GM12872 (cell line): Measurements from ENCODE around the gene SLC4A3.

Source experiments
- TF ChIP-seq, protein P1 (sequence below): IDR thresholded peaks from 3 replicates; pipeline ENCODE4 v1.5.1; 2011; ENCODE audit warnings: low read depth, mild to moderate bottlenecking, low read length, moderate library complexity; ENCODE audit not compliant: insufficient read depth

Gene SLC4A3

DNA sequence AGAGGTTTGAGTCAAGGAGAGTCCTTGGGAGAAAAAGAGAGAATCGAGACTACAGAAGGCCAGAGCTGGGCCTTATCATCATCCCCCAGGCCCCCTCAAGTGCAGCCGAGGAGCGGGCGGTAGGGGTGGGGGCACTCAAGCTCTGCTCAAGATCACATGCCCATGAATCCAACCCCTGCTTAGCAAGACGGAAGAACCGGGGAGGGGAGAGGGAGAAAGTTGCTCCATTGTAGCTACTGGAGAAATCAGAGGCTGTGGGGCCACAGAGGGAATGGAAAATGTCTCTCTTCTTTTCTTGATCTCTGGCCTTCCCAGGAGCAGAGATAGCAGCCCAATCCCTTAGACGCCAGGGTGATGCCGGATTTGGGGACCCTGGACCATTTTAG, 14.6 kb downstream of the SLC4A3 start:
- TF ChIP-seq, protein P1, sequence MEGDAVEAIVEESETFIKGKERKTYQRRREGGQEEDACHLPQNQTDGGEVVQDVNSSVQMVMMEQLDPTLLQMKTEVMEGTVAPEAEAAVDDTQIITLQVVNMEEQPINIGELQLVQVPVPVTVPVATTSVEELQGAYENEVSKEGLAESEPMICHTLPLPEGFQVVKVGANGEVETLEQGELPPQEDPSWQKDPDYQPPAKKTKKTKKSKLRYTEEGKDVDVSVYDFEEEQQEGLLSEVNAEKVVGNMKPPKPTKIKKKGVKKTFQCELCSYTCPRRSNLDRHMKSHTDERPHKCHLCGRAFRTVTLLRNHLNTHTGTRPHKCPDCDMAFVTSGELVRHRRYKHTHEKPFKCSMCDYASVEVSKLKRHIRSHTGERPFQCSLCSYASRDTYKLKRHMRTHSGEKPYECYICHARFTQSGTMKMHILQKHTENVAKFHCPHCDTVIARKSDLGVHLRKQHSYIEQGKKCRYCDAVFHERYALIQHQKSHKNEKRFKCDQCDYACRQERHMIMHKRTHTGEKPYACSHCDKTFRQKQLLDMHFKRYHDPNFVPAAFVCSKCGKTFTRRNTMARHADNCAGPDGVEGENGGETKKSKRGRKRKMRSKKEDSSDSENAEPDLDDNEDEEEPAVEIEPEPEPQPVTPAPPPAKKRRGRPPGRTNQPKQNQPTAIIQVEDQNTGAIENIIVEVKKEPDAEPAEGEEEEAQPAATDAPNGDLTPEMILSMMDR, result no peak

DNA sequence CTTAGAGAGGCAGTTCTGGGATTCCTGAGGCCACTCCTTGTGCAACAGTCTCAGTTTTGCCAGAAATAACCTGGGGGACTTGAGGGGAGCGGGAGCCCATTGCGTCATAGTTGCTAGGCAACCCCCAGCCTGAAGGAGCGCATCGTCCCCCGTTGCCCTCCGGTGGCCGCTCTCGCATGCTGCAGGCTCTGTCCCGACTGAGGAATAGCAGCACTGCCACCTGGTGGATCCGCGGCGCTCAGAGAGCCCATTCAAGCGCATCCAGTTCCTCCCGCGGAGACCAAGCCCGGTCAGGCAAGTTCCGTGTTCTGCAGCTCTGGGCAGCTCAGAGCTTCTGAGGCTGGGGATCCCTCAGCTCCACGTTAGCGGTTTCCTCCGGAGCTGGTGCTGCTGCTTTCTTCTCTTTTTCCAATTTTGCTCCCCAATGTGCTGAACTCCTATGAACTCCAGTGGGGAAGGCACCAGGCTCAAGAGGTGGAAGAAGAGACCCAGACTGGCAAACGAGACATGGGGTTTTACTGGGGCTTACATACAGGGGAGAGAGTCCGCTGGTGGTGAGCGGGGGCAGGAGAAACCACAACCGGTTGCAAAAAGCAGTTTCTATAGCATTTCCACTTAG, 15.1 kb downstream of the SLC4A3 start:
- TF ChIP-seq, protein P1, result peak; percentile 100

DNA sequence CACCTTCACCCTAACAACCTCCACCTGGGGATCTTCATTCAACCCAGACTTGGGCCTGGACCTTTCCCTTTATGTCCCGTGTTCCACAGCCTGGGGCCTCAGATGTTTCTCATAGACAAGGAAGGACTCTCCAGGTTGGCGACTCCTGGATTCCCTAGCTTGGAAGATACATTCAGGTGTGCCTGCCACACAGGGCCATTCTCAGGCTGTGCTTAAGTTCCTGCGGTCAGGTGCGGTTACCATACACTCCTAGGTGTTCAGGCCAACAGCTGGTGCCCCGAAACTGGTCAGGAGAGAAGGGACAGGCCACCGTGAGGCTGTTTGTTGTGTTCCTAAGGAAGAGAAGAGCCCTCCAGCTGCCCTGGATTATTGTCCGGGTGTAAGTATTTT, 15.6 kb downstream of the SLC4A3 start:
- TF ChIP-seq, protein P1, result no peak

DNA sequence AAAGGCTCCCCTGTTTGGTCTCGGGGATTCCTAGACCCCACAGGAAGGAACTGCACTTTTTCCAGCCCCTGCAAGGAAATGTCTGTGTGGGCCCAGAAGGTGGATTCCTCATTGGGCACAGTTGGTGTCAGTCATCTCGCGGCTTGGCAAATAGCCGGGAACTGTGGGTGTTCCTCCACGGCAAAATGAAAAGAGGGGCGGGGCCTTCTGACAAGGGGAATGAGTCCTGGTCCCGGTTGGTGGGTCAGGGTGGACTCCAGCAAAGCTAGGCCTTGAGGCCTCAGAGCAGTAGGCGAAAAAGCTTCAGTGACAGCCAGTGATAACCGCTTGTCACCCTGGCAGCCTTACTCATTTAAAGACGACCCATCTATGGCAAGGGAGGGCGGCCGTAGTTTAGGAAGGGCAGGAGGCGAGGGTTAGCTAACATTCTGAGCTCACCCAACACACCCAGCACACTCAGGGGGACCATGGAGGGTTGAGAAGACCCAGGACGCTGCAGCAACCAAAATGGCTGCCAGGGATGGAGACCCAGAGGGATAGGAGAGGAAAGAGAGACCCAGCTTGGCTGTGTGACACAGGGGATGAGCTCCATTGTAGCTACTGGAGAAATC, 16.5 kb downstream of the SLC4A3 start:
- TF ChIP-seq, protein P1, result no peak

DNA sequence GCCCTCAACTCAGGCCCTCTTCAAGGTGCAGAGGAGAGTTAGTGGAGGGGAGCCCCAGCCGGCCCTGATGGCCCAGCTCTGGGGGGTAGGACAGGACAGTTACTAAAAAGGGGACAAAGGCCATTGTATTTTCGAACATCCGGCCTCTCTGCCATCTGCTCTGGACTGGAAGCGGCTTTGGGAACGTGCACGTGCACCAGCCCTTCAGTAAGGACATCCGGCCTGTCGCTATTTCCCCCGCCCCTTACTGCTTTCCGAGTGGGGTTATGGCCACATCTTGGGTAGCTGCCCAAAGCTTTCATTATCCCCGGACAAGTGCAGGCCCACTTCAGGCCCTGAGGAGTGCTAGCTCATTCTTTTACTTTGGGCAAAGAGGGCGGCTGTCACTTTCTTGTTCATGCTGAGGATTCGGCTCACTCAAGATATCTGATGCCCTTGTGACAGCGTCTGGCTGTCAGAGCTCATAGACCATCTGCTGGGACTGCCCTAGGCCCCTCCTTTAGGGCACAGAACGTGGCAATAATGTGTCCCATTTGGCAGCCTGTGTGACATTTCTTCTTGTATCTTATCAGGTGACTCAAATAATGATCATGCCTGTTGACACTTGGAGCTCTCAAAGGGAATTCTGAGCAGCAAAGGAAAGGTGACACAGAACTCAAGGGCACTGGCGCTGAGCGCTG, 17.5 kb downstream of the SLC4A3 start:
- TF ChIP-seq, protein P1, result no peak

DNA sequence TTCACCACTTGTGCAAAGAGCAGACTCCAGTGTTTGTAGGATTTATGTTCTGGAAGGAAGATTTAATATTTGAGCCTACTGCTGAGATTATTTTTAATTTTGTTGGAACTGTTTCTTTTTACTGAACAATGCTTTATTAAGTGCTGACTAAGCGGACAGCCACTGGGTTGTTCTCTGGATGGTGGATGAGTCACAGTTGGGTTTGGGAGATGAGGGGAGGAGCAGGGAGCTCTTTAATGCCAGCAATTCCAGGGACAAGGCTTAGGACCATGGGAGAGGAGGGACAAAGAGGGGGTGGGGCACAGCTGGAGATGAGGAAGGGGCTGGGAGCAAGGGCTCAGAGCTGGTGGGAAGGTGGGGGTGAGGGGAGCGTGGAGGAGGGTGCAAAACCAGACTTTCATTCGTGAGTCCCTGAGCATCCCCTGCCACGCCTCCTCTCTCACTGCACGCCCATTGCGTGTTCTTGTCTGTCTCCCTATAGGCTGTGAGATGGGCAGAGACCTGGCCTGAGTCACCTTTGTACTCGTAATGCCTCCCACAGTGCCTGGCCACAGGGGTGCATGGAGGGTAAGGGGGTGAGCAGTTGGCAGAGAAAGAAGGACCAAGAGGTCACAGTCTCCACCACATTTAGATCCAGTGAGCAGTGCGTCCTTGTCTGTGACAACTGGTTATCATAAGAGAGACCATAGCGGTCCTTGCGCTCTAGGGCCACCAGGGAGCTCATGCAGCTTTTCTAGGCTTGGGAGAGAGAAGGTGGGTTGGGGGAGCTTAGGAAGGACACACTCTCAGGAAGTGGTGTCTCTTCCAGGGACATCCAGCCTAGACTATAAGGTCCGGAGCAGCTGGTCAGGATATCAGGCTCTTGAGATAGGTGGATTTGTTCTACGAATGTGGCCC, 18.4 kb downstream of the SLC4A3 start:
- TF ChIP-seq, protein P1, result no peak

DNA sequence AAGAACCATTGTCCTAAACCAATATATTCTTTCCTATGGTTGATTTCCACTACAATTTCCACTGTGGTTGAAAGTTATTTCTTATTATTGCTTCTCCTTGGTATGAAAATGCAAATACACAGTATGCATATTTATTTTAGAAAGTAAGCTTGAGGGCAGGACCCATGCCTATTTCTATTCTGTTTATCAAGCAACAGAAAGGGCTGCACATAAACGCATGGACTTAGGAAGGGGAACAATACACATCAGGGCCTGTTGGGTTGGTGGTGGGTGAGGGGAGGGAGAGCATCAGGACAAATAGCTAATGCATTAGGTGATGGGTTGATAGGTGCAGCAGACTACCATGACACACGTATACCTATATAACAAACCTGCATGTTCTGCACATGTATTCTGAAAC, 20.7 kb downstream of the SLC4A3 start:
- TF ChIP-seq, protein P1, result no peak
